SKM-1 (cell line): ENCODE measurements around the gene SIPA1L2.

Experiments used
- DNase-seq: peaks from one replicate; lab custom pipeline; 2025; ENCODE audit not compliant: unreplicated experiment; lab: John Stamatoyannopoulos, UW

SIPA1L2 gene

DNA sequence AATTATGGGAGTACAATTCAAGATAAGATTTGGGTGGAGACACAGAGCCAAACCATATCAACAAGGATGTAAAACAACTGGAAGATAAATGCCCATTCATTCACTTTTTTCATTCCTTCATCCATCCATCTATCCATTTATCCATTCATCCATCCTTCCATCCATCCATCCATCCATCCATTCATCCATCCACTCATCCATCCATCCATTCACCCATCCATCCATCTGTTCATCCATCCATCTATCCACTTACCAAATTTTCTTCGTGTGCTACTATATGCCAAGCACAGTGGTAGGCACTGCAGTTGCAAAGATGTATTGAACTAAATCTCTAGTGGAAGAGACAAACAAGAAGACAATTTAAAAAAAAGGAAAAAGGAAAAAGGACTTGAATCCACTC, 14.3 kb upstream of the SIPA1L2 start:
- no peak for DNase-seq

DNA sequence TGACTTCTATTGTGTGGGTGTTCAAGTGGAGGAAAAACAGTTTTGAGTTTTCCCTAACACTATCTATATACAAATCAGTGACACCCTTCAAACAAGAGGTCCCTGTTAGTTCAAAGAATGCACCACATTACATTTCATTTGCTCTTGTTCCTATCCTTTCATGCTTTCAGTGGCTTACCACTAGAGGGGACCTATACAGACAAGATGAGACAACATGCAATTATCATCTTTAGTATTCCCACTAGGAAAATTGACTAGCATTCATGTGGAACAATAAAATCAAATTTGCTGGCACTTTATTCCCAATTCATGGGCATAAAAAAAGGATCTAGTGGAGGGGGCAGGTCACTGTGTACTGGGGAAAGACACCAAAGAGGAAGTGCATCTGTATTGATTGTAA, 13.3 kb upstream of the SIPA1L2 start:
- DNase-seq = no peak

DNA sequence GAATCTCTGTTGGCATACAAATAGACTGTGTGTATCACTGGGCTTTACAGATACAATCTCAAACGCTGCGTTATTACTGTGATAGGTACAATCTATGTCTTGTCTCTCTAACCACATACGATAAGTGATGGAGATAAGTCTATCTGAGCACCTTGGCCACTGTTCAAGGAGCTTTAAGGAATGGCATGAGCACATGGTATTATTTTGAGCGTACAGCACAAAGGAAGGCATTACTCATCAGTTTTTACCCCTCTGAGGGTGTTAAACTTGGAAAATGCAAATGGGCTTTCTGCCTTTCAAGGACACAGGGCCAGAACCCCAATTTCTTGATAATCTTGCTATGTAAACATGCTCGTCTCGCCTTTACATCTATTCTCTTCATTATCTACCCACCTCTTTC, 11.6 kb upstream of the SIPA1L2 start:
- no peak for DNase-seq

DNA sequence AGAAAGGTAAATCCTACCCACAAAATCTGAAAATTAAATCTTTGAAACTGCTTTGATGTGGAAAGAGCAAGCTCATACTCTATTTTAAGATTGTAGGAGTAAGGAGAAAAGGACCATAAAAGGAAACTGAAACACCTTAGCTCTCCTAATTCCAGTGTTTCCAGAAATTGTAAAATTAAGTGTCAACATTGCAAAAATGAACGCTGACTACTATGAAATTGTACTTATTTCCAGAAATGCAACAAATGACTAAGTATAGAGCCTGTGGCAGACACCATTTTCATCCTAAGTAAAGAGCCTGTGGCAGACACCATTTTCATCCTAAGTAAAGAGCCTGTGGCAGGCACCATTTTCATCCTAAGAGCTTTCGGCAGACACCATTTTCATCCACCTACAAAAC, 6.9 kb upstream of the SIPA1L2 start:
- no peak for DNase-seq

DNA sequence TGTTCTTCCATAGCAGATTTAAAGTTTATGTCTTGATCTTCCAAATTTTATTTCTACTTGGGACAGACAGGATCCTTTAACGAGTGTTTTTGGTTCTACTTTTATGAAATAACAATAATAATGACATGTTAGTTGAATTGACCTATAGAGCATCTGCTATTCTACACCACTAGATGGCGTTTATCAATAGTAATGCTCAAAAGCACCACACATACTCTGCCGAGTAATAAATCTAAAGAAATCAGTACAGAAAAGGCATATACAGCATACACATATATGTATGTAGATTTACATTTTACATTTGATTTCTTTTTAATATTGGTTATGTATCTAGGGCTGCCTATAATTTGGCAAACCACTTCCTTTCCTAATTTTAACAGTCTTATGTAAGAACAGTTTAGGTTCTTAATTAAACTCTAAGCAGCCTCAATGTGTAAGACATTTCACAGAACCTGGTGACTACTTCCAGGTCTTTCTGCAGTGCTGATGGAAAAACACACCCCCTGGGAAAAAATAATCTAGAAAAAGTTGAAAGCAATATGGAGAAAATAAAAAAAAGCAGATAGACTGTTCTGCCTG, 5.9 kb upstream of the SIPA1L2 start:
- DNase-seq = peak; percentile 83

DNA sequence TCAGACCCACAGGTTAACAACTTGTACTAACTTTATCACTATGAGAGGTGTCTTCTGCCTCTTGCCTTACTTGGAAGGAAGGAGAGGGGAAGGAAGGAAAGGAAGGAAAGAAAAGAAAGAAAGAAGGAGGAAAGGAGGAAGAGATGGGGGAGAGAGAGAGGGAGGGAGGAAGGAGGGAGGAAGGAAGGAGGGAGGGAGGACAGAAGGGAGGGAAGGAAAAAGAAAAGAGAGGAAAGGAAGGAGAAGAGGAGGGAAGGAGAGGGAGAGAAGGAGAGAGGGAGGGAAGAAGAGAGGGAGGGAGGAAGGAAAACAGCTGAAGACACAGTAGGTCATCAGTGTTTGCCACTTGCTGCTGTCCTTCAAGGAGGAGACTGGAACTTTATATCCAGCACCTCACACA, 5.3 kb upstream of the SIPA1L2 start:
- no peak for DNase-seq

DNA sequence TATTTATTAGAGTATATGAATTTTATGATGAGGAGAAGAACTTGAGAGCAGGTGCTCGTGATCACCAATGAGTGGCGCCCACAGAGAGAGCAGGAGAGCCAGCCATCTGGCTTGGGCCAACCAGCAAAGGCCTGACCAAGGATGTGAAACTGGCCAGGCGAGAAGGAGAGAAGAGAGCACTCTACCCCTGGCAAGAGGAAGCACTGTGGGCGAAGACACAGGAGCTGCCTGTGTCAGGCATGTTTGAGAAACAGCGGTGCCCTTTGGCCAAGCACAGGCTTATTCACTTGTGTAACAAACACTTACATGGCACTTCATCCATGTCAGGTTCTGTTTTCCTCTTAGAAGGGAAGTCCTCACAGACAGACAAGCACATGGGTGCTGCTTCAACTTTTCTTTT, 4.2 kb upstream of the SIPA1L2 start:
- DNase-seq = no peak

DNA sequence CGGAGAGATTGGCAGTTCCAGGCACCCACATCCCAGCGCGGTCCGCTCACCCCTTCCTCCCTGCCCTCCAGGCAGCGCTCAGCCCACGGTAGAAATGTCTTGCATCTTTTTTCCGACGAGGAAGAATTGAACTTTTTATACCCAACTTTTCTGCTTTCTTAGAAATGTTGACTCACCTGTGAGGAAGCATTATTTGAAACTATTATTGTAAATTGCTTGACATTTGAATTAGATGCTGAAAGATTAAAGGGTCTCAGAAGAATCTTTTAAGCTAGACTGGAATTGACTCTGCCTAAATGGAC, 912 bp upstream of the SIPA1L2 start:
- DNase-seq = no peak

DNA sequence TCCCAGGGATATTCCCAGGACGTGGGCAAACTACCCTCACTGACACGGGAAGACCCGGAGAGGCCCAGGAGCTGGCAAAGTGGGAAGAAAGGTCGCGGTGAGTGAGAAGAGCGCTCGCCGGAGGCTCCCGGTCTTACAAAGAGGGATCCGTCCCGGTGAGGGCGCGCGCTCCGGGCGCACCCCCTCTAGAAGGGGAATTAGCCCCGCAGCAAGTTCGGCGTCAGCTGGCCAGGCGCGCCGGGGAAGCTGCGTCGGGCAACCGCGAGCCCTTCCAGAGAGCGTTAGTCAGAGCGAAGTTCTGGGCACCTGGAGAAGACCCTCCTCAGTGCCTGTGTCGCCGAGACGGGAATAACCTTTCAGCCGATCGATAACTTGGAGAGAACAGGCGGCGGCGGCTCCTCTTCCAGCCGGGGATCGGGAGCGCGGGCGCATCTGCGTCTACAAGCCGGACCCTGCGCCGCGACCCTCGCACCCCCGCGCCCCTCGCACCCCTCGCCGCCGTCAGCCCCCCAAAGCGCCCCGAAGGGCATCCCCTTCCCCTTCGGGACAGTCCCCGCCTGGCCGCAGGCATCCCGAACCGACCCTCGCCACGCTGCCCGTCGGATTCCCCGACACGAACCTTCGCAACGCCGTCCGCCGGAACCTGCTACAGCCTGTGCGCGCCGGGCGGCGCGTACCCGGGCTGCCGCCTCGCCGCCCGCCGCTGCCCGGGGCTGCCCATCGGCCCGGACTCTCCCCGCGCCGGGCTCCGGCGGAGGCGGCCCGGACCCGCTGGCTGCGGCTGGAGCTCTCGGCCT, 485 bp downstream of the SIPA1L2 start:
- DNase-seq = peak; percentile 70

DNA sequence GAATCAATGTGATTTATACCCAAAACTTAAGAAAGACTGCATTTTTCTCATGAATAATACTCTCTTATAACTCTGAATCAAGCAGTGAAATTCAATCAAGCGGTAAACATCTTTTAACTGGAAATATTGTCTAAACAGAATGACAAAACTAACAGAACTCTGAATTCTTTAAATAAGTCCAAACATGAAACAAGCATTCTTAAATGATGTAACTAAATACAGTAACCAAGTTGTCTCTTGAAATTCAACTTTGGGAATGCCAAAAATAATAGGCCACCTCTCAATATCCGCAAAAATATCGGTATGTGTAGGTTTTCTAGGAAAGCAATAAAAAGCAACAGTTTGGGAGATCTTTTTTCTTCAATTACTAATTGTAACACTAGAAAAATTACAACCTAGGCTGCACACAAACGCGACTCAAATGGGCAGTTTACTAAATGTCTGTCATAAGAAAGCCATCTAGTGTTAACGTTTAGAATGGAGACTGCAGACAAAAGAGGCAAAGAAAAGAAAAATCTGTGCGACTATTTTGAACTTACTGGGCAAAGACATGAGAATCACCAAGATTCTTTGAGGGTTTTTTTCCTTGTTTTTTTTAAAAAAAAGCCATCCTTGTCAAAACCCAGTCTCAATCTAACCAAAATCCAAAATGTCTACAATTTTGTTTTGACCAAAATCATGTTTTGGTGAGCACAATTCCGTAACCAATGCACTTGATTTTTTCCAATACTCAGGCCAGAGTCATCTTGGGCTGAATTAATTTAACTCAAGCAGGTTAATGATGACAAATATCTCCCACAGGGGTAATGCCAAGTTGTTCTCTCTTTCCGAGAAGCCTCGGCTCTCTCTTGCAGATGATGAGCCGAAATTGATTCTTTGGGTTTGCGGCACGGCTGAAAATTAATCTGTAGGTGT, 1.3 kb downstream of the SIPA1L2 start:
- DNase-seq = peak; percentile 44

DNA sequence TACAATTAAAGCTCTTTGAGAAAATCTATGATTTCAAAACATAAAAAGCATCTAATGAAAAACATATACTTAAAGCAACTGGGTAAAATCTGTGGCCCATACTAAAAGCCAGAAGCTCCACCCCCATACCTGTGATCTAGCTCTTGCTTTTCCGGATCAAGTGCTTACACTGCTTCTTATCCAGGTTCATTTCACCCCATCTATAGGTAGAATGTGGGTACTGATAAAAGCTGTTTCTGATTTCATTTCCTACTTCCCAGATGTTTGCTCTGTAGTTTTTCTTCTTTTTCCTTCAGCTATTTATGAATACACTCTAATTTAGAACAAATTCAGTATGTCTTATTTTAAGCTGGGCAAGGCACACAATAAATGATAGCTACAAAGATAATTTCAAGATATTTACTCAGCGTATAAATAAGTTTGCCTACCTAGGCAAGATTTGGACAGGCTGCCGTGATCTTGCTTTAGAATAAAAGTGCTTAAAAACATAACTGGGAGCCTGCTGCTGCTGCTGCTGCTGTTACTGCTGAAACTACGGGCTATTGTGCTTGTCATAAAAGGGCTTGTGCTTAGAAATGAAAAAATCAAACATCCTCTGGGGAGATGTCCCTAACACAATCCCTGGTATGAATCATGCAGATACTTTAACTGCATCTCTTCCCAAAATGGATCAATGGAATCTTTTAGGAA, 2.1 kb downstream of the SIPA1L2 start:
- DNase-seq = no peak

DNA sequence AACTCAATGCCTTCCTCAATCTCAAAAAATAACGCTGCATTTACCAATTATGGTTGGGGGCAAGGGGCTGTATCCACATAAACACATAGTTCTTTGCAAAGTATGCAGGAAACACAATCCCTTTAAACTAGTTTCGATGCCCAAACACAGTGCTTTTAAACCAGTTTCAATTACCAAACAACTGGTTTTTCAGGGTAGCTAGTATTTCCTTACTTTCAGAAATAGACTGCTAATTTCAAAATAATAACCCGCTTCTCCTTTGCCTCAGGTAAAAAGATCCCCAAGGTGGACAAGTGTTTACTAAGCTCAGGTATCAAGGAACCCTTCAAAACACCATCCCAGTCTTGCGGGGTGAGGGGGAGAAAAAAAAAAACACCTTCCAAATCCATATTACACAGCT, 2.8 kb downstream of the SIPA1L2 start:
- DNase-seq = no peak

DNA sequence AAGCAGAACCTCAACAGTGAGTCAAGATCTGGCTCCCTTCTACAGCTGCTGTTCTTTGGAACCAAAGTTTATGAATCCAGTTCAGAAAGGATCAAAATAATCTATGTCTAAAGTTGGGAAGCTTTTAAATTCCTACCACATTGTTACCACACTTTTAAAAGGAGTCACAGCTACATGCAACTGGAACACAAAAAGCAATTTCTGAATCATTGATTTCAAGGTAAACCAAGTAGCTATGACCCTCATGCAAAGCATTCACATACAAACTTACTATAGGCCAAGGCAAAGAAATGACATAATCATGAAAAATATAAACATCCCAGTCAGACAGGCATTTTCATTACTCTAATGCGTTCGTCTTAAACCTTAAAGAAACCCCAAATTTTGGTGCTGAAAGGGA, 3.5 kb downstream of the SIPA1L2 start:
- DNase-seq = no peak

DNA sequence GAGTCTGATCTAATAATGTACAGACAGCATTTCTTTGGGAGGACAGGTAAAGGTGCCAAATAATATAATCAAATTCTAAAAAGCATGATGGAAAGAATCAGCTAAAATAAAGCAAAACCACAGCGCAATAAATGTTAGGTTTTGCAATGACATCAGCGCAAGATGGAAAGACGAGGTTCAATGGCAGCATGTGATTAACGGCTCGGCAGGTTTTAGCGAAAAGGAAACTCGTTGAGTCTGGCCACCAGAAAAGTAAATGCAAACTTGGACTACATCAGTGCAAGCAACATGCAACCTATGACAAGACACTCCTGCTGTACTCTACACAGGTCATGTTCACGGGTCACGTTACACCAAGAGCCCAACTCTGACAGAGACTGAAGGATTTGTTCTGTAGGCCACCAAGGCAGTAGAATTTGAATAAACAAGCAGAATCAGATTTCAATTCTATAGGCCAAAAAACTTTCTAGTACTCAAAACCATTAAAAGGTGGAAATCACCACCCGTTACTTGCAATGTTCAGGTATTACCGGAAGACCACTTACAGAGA, 4.5 kb downstream of the SIPA1L2 start:
- DNase-seq = no peak

DNA sequence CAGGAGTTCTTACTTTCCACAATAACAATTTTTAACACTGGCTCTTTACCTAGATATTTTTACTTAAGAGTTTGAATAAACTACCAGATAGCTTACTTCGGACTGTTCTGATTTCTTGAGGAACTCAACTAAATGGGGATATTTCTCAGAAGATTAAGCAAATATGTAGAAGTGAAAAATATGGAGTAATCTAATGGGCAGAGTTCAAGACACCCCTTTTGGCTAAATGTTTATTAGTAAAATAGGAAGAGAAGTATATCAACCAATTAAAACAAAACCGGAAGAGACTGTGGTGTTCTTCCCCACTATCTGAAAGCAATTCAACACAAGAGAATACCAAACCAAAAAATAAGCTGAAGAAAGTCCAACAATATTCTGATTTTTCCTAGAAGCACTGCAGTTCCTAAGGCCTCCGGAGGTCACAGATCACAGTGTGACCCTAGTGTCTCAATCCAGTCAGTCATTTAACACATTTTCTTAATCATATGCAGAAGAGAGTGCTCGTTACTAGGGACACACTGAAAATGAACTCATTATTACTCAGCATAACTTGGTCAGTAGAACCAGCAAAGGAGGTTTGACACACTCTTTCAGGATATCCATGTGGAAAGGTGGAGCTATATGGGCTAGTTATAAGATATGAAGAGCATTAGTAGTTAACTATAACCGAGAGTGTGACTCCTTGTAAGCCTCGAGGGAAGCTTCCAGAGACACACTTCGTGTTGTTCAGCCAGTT, 5.2 kb downstream of the SIPA1L2 start:
- DNase-seq = no peak

DNA sequence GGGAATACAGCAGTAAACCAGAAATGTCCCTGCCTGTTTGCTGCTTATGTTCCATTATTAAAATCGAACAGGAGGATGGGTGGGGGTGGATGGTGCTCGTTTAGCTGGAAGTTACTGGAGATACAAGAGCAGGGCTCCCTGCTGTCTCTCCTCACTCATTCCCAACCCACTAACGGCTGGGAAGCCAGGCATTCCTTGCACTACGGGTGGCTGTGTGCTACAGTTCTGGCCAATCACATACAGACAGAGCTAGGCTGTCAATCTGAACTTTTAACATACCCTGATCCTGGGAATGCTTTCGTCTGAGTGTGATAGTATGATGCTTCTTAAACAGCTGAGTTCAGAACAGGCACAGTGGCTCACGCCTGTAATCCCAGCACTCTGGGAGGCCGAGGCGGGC, 7.0 kb downstream of the SIPA1L2 start:
- DNase-seq = no peak

DNA sequence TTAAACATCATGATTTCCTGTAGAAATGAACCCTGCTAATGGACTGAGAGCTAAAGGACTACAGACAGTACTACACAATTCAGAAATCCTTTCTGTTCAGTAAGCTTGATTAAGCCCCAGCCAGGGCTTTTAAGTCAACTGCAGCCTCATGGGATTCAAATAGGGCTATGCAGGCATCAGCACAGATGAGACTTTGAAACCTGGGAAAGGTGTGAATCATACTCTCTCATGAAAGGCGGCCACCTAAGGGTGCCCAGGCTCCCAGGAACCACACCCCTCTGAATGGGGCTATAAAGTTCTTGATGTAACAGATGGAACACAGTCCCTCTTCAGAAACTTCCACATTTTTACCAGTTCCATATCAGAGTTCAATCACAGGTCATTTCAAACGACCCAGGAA, 7.6 kb downstream of the SIPA1L2 start:
- DNase-seq = no peak

DNA sequence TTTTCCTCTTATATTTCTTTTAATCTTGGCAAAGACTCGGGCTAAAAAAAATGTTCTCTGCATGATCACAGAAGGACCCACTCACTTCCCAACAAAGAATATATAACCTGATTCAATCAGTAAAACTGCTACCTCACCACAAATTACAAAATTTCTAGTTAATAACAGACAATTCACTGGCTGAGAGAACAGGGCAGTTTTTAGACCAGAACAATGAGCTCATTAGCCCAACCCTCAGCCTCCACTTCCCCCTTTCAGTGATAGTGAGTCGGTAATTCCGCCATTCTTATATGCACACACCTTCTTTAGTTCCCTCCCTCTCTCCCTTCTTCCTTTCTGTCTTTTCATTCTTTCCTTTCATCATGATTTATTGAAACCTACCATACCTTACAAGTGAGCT, 8.9 kb downstream of the SIPA1L2 start:
- DNase-seq = peak; percentile 76

DNA sequence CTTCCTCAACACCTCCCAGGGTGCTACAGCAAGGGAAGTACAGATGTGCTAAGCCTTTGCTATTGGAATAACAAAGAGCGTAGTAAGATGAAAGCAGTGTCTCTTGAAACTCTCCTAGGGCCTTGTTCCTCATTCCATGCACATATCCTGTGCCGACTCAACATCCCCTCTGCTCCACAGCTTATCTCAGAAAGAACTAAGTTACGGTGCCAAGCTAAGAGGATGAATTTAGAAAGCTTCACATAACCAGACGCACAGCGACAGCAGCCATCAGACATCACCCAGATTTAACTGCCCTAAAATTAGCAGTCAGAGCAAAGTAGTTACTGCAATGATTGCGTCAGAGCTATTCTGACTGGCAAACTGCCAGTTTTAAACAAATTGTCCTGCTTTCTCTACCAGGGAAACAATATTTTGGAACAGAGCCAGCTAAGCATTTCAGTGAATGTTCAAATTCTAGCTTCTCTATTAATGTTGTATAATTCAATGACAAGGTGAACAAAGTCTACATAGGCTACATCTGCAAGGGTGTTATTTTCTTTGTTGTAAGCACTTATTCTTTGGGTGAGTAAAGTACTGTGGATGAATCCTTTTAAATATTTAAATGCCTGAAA, 9.5 kb downstream of the SIPA1L2 start:
- peak; percentile 95 for DNase-seq

DNA sequence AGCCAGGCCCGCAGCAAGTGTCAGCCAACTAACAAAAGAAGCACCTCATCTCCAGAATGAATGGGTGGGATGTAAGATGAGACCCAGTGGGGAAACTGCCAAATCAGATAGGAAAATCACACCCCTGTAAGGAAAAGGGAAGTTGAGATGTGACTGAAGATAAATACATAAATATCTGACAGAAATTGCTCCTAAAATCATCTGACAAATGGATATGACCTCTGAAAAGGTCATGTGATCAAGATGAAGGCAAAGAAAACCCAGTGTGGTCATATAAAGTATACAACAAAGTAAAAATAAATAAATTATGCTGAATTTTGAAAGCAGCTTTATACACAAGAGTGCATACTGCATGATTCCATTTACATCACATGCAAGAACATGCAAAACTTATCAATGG, 12.7 kb downstream of the SIPA1L2 start:
- no peak for DNase-seq
